ENCODE measurements around the gene PTTG1IP.

The PTTG1IP gene

DNA sequence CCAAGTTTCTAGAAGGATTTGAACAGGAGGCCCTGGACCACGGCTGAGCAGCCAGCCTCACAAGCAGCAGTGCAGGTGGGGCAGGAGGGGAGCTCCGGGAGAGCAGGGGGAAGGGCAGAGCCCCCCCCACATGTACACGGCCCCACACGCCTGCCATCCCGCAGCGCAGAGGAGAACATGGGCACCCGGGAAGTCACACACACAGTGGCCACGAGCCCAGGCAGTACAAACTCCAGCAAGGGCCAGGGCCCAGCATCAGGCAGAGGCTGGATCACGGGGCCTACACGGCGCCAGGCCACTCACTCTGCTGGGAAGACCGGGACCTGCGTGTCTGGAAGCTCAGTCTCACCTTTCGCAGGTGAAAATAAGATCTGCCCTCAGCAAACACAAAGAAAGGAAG lies 60.9 kb downstream of the PTTG1IP start:
- Mint-ChIP-seq H3K4me3 (no peak overlapping the region), H3K27ac (no peak overlapping the region)
- intact Hi-C loops (cut with micrococcal nuclease), result loop anchor here (5.0 kb wide), 1 partner anchor 35 kb away; no protein-coding TSS in a partner anchor

DNA sequence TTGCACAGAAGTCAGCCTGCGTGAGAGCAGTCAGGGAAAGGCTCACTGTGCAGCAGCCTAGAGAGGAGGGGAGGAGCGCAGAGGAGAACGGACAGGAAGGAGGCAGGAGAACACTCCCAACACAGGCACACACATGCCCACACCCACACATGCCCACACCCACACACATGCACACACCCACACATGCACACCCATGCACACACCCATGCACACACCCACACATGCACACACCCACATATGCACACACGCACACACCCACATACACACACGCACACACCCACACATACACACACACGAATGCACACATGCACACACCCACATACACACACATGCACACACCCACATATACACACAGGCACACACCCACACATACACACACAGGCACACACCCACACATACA lies 62.7 kb downstream of the PTTG1IP start:
- intact Hi-C loops (cut with micrococcal nuclease), result loop anchor here (5.0 kb wide), 1 partner anchor 37 kb away; no protein-coding TSS in a partner anchor
- Mint-ChIP-seq H3K27ac (no peak overlapping the region), H3K27me3 (no peaks in the 10 kb centered on the region)

More for the DNA sequence above, 60.9 kb downstream of the PTTG1IP start:
- Mint-ChIP-seq H3K9me3 (no peaks in the 10 kb centered on the region), H3K27me3 (no peaks in the 10 kb centered on the region), H3K36me3 (ENCODE audit: low read depth) (peaks cover 92% of the 10 kb centered on the region), H3K4me1 (ENCODE audit: low read depth) (peaks cover 67% of the 10 kb centered on the region)

DNA sequence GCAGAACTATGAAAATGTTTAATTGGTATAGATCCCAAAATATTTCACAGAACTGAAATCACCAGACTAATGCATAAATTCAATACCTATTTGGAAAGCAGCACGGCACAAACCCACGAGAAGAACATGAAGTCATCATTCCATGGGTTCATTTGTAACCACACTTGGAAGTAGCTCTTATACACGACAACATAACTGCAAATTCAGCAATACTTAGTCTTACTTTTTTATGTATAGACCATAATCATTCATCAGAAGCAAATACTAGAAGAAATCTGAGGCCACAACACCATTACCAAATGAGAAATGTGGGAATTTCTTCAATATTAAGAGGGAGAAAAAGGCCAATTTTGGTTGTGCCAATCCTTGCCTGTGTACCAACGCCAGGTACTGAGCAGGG lies 67.6 kb downstream of the PTTG1IP start:
- Mint-ChIP-seq H3K27ac (no peak overlapping the region), H3K9me3 (no peaks in the 10 kb centered on the region), H3K27me3 (no peaks in the 10 kb centered on the region), H3K4me1 (ENCODE audit: low read depth) (peaks cover 26% of the 10 kb centered on the region), H3K4me3 (no peak overlapping the region), H3K36me3 (ENCODE audit: low read depth) (peaks cover 88% of the 10 kb centered on the region)
- intact Hi-C loops (cut with micrococcal nuclease), result no loop called here

More for the DNA sequence above, 62.7 kb downstream of the PTTG1IP start:
- Mint-ChIP-seq H3K36me3 (ENCODE audit: low read depth) (peaks cover 97% of the 10 kb centered on the region), H3K9me3 (no peaks in the 10 kb centered on the region), H3K4me3 (no peak overlapping the region), H3K4me1 (ENCODE audit: low read depth) (peaks cover 51% of the 10 kb centered on the region)

DNA sequence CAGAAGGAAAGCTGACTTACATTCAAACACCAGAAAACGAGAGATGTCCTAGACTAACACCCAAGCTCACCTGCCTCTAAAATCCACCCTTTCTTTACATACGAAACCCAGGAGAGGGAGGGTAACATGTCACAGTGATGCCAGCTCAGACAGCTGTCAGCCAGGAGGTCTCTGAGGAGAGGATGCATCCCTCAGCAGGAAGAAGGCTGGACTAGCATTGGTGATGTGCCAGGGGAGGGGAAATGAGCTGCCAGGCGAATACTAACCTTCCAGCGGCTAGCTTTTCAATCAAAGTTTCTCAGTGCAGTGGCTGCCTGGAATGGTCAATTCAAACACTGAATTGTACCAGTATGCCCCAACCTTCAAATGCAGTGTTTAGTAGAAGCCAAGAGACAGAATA lies 68.3 kb downstream of the PTTG1IP start:
- Mint-ChIP-seq H3K27ac (no peak overlapping the region), H3K4me3 (no peak overlapping the region), H3K9me3 (no peaks in the 10 kb centered on the region), H3K27me3 (no peaks in the 10 kb centered on the region), H3K4me1 (ENCODE audit: low read depth) (peaks cover 24% of the 10 kb centered on the region), H3K36me3 (ENCODE audit: low read depth) (peaks cover 85% of the 10 kb centered on the region)
- intact Hi-C loops (cut with micrococcal nuclease), result no loop called here

DNA sequence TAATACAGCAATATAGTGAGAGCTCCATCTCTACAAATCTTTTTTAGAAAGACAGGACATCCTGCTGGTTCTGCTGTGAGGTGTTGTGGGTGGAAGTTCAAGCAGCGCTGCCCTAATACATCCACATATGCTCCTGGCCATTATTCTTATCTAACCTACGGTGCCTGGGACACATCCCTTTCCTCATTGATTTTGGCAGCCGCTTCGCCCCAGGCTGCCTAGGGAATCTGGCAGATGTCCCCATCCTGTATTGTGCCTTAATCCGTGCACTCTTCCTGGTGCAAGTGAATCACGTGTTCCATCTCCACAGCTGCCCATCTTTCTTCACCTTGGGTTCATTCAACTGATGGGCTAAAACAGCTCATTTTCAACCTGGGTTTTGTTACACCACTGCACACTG lies 68.7 kb downstream of the PTTG1IP start:
- no peak overlapping the region for H3K4me3 Mint-ChIP-seq
- intact Hi-C loops (cut with micrococcal nuclease), result loop anchor here (5.0 kb wide), 3 partner anchors 68 to 123 kb away; partner anchors contain the start of gene PTTG1IP

DNA sequence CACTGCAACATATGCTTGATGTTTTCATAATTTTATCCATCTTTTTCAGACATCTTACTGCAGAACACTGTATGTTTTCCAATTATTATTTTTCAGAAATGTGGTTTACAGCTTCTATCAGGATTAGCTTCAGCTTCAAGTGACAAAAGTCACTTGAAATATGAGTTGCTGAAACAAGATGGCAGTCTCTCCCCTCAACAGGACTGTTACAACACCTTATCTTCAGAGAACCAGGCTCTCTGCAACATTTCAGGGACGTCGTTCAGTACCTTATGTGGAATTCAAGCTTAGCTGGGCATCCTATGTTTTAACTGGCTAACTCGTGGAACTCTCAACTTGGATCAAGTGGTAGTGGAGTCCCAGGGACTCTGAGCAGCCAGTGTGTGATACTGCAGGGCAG lies 69.8 kb downstream of the PTTG1IP start:
- H3K36me3 Mint-ChIP-seq (ENCODE audit: low read depth), result peaks cover 83% of the 10 kb centered on the region
- H3K4me3 Mint-ChIP-seq, result no peak overlapping the region
- H3K27me3 Mint-ChIP-seq, result no peaks in the 10 kb centered on the region
- intact Hi-C loops (cut with micrococcal nuclease), result loop anchor here (5.0 kb wide), 3 partner anchors 69 to 124 kb away; partner anchors contain the start of gene PTTG1IP
- H3K9me3 Mint-ChIP-seq, result no peaks in the 10 kb centered on the region
- no peak overlapping the region for H3K27ac Mint-ChIP-seq
- H3K4me1 Mint-ChIP-seq (ENCODE audit: low read depth), result peaks cover 31% of the 10 kb centered on the region

More for the DNA sequence above, 68.7 kb downstream of the PTTG1IP start:
- no peaks in the 10 kb centered on the region for H3K9me3 Mint-ChIP-seq
- H3K36me3 Mint-ChIP-seq (ENCODE audit: low read depth), result peaks cover 83% of the 10 kb centered on the region
- H3K27ac Mint-ChIP-seq, result no peak overlapping the region
- H3K27me3 Mint-ChIP-seq, result no peaks in the 10 kb centered on the region
- H3K4me1 Mint-ChIP-seq (ENCODE audit: low read depth), result peaks cover 24% of the 10 kb centered on the region

DNA sequence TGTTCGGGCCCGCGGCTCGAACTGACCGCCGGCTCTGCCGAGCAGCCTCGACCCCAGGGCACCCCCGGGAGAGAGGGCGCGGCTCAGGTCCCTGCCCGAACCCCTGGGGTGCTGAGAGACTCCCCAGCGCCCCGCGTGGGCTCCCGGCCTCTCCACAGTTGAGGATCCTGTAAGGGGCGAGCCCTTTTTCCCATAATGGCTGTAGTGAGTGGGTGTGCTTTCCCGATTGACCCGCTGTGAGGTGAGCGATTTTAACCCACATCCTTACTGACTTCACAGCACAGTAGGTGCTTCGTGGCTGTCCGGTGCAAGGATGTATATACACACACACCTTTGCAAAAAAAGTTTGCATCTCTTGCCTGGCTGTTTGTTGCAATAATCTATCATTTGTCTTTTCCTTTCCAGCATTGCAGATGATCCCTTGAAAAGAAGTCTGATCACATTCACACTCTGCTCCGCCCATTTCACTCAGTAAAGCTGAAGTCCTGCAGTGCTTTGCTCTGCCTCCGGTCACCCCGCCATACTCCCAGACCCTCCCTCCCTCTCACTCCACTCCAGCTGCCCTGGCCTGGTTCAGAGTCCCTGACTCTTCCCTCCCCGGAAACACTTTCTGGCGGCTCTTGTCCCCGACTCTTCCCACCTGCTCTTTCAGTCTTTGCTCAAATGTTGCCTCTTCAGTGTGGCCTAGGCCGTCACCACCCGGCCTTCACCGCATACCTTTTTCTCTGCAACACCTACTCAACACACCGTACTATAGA lies 70.9 kb downstream of the PTTG1IP start:
- Mint-ChIP-seq H3K36me3 (ENCODE audit: low read depth) (peaks cover 83% of the 10 kb centered on the region), H3K27me3 (no peaks in the 10 kb centered on the region), H3K27ac (peak overlapping the region; percentile 80), H3K4me1 (ENCODE audit: low read depth) (peaks cover 36% of the 10 kb centered on the region), H3K9me3 (no peaks in the 10 kb centered on the region), H3K4me3 (peak overlapping the region; percentile 81)
- intact Hi-C loops (cut with micrococcal nuclease), result loop anchor here (5.0 kb wide), 3 partner anchors 70 to 125 kb away; partner anchors contain the start of gene PTTG1IP

DNA sequence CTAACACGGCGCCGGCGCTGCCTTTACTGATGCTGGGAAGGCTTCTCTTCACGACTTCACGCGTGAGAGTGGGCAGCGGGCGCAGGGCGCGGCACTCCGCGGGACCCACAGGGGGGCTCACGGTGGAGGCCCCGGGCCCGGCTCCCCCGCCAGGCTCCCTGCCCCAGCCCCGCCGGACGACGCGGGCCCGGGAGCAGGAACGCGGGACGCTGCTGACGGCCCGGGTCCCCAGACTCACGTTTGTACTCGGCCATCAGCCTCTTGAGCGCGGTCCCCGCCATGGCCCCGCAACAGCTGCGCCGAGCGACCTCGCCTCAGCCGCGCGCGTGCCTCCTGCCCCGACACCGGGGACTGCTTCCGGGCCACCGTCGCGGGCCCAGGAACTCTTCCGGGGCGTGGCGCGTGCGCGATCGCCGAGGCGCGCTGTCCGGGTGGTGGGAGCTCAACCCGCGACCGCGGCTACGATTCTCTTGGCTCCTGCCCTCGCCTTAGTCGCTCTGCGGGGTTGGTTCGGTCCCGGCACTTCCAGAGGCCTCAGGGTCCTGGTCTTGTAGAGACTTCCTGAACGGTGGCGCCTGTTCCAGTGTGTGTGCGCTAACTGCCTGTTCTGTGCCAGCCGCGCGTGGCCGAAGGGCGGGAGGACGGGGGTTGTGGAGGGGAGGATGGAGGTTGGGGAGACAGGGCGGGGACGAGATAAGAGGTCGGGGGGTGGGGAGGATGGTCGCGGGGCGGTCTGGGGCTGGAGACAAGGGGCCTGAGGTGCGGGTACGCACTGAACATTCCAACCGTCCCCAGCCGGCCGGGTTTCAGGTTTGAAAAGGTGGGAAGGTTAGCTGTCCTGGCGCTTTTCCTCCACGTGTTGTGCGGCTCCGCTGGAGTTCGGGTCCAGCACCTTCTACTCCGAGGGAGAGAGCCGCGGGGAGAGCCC lies 71.8 kb downstream of the PTTG1IP start, which contains the start of gene UBE2G2:
TSS of gene UBE2G2 (minus strand) at position 353 of the 928 bp plus-strand sequence. CDS start at position 281, 72 bp downstream.
- Mint-ChIP-seq H3K9me3 (no peaks in the 10 kb centered on the region), H3K4me3 (peak within 1 kb of the TSS; percentile 81), H3K27ac (peak within 1 kb of the TSS; percentile 80), H3K27me3 (no peaks in the 10 kb centered on the region), H3K36me3 (ENCODE audit: low read depth) (peaks cover 83% of the 10 kb centered on the region), H3K4me1 (ENCODE audit: low read depth) (peaks cover 38% of the 10 kb centered on the region)
- intact Hi-C loops (cut with micrococcal nuclease), result loop anchor here (1.0 to 5.0 kb wide), 4 partner anchors 16 to 126 kb away; partner anchors contain the start of gene PTTG1IP

DNA sequence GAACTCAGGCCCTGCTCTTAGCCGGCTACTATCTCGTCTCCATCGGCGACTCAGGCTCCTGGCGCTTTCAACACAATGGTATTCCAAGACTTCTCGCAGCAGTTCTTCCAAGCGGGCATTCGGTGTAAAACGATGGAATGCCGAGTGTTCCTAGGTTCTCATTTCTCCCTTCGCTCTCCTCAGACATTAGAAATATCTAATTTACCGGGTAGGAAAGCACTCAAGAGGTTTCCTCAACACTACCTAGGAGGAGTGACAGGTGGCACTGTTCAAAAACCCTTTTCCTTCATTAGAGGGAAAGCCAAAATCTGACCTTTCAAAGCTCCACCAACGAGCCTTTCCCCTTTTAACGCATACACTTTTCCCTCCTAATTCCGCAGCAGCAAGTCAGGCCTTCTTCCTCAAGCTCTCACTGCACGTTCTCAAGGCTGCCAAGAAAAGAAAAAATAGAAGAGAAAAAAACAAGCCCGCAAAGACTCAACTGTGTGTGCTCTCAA lies 72.5 kb downstream of the PTTG1IP start:
- Mint-ChIP-seq H3K27me3 (no peaks in the 10 kb centered on the region), H3K27ac (peak overlapping the region; percentile 80), H3K9me3 (no peaks in the 10 kb centered on the region), H3K36me3 (ENCODE audit: low read depth) (peaks cover 83% of the 10 kb centered on the region), H3K4me1 (ENCODE audit: low read depth) (peaks cover 45% of the 10 kb centered on the region), H3K4me3 (peak overlapping the region; percentile 81)
- intact Hi-C loops (cut with micrococcal nuclease), result loop anchor here (1.0 to 5.0 kb wide), 4 partner anchors 16 to 126 kb away; partner anchors contain the start of gene PTTG1IP

DNA sequence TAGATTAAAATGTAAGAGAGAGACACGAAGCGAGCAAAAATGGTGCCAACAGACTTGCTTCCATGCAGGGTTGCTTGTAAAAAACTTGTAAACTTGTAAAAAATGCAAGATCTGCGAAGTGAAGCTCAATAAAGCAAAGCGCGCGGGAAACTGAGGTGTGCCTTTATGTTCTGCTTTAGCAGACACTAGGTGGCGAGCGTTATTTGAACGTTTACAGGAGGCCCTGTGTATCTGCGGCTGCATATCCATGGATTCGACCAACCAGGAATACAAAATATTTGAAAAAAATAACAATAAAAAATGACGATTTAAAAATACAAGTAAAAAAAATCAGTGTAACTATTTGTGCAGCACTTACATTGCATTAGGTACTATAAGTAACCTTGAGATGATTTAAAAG lies 73.4 kb downstream of the PTTG1IP start:
- H3K4me1 Mint-ChIP-seq (ENCODE audit: low read depth), result peaks cover 52% of the 10 kb centered on the region
- peak overlapping the region; percentile 81 for H3K4me3 Mint-ChIP-seq
- no peaks in the 10 kb centered on the region for H3K27me3 Mint-ChIP-seq
- intact Hi-C loops (cut with micrococcal nuclease), result loop anchor here (5.0 kb wide), 3 partner anchors 72 to 127 kb away; partner anchors contain the start of gene PTTG1IP
- H3K36me3 Mint-ChIP-seq (ENCODE audit: low read depth), result peaks cover 83% of the 10 kb centered on the region
- H3K27ac Mint-ChIP-seq, result no peak overlapping the region
- H3K9me3 Mint-ChIP-seq, result no peaks in the 10 kb centered on the region

DNA sequence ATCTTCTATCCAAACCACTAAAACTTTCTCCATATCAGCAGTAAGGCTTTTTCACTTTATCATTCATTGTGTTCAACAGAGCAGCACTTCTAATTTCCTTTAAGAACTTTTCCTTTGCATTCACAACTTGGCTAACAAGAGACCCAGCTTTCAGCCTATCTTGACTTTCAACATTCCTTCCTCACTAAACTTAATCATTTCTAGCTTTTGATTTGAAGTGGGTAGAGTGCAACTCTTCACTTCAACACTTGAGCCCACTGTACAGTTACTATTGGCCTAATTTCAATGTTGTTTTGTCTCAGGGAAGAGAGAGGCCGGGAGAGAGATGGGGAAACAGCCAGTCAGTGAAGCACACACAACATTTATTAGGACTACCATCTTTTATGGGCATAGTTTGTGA lies 73.8 kb downstream of the PTTG1IP start:
- H3K36me3 Mint-ChIP-seq (ENCODE audit: low read depth), result peaks cover 79% of the 10 kb centered on the region
- H3K4me1 Mint-ChIP-seq (ENCODE audit: low read depth), result peaks cover 52% of the 10 kb centered on the region
- no peaks in the 10 kb centered on the region for H3K27me3 Mint-ChIP-seq
- intact Hi-C loops (cut with micrococcal nuclease), result loop anchor here (5.0 kb wide), 3 partner anchors 73 to 128 kb away; partner anchors contain the start of gene PTTG1IP
- H3K27ac Mint-ChIP-seq, result no peak overlapping the region
- H3K9me3 Mint-ChIP-seq, result no peaks in the 10 kb centered on the region
- peak overlapping the region; percentile 20 for H3K4me3 Mint-ChIP-seq

Data from dendritic cell treated with granulocyte-macrophage colony-stimulating factor and Interleukin-4, amounts not matched to agents 40 ng/mL and 50 ng/mL, for 4 days (primary cell).